ENCODE data around the gene TNFSF12.

DNA sequence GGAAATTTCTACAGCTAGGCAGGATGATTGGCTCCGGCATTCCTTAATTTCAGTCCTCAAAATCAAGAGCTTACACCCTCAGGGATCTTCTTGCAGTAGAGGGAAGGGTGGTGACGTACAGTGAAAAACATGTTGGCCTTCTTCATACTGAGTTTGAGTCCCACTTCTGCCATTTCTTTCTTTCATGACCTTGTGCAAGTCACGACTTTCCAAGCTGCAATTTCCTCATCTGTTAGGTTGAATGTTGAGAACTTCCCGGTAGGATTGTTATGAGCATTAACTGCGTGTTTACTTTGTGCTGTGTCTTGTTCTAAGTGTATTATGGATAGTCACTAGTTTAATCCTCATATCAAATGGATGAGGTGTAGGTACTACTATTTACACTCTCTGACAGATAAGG lies 20.7 kb downstream of the TNFSF12 start:
- TF ChIP-seq CTCF (IDR thresholded peaks at IDR 0.05; ENCODE audit: low read length) (no peak), EZH2 (IDR thresholded peaks at IDR 0.05; ENCODE audit: borderline replicate concordance, low read length) (no peak)

All from OCI-LY1 (cell line).